GM23248 (cell line): Measurements from ENCODE around the gene SEC24B. TPM values are rescaled to one million over a fixed set of nuclear protein-coding genes. Genes with fewer than 3 reads are reported as not detected.

ENCODE experiments used
- DNase-seq: peaks from one replicate; pipeline ENCODE4 v3.0.0-alpha.2; 2015
- H2AFZ ChIP-seq: fragments of 200-600 bp; sonication (generic); 2 replicates; pipeline ENCODE4 v1.6.1; 2016; ENCODE audit warnings: antibody characterized with exemption
- H3F3A ChIP-seq: fragments of 200-600 bp; sonication (generic); 2 replicates; pipeline ENCODE4 v1.6.1; 2016; ENCODE audit warnings: mild to moderate bottlenecking, antibody characterized with exemption, mixed run types; ENCODE audit not compliant: insufficient read depth
- H3K27ac ChIP-seq: fragments of 200-600 bp; sonication (generic); 2 replicates; pipeline ENCODE4 v1.5.1; 2016; ENCODE audit warnings: mild to moderate bottlenecking
- H3K27me3 ChIP-seq: fragments of 200-600 bp; sonication (generic); replicated peaks from 2 replicates; pipeline ENCODE4 v1.6.1; 2016; ENCODE audit warnings: mild to moderate bottlenecking; ENCODE audit not compliant: insufficient read depth
- H3K36me3 ChIP-seq: fragments of 200-600 bp; sonication (generic); 2 replicates; pipeline ENCODE4 v1.6.1; 2016; ENCODE audit warnings: low read depth, mild to moderate bottlenecking
- H3K4me1 ChIP-seq: fragments of 200-600 bp; sonication (generic); 2 replicates; pipeline ENCODE4 v1.6.1; 2016; ENCODE audit warnings: mild to moderate bottlenecking; ENCODE audit not compliant: insufficient read depth
- H3K4me2 ChIP-seq: fragments of 200-600 bp; sonication (generic); one replicate; pipeline ENCODE4 v1.6.1; 2016; ENCODE audit warnings: mild to moderate bottlenecking; ENCODE audit not compliant: unreplicated experiment
- H3K4me3 ChIP-seq: fragments of 200-600 bp; sonication (generic); 2 replicates; pipeline ENCODE4 v1.5.1; 2016; ENCODE audit warnings: mild to moderate bottlenecking
- H3K79me2 ChIP-seq: fragments of 200-600 bp; sonication (generic); 2 replicates; pipeline ENCODE4 v1.6.1; 2016; ENCODE audit warnings: mild to moderate bottlenecking; ENCODE audit not compliant: insufficient read depth
- H3K9ac ChIP-seq: fragments of 200-600 bp; sonication (generic); 2 replicates; pipeline ENCODE4 v1.6.1; 2016; ENCODE audit warnings: mild to moderate bottlenecking
- H3K9me2 ChIP-seq: fragments of 200-600 bp; sonication (generic); 2 replicates; pipeline ENCODE4 v1.6.1; 2016; ENCODE audit warnings: mixed run types, mild to moderate bottlenecking, moderate library complexity; ENCODE audit not compliant: insufficient read depth
- H3K9me3 ChIP-seq: fragments of 200-600 bp; sonication (generic); one replicate; pipeline ENCODE4 v1.6.1; 2017; ENCODE audit warnings: low read depth
- H4K20me1 ChIP-seq: fragments of 200-600 bp; sonication (generic); 2 replicates; pipeline ENCODE4 v1.6.0; 2016; ENCODE audit not compliant: insufficient read depth
- EZH2 ChIP-seq: fragments of 200-600 bp; sonication (generic); IDR thresholded peaks from 2 replicates; pipeline ENCODE4 v1.6.1; 2018; ENCODE audit warnings: antibody characterized with exemption, mild to moderate bottlenecking; ENCODE audit not compliant: insufficient read depth, poor library complexity, severe bottlenecking
- EZH2phosphoT487 ChIP-seq: fragments of 200-600 bp; sonication (generic); IDR thresholded peaks from 2 replicates; pipeline ENCODE4 v1.6.1; 2018; ENCODE audit warnings: antibody characterized with exemption, moderate library complexity, mild to moderate bottlenecking, low read depth; ENCODE audit not compliant: insufficient read depth
- whole genome bisulfite sequencing, 2 experiments: methylation state at CpG; one replicate each; pipeline ENCODE4 v1.1.6; 2015 to 2017; ENCODE audit warnings: low lambda C conversion rate in 2 of 2, low coverage in 1 of 2; ENCODE audit errors: missing lambda C conversion rate in 2 of 2; 5-methylcytosine and 5-hydroxymethylcytosine counted together
- in situ Hi-C: fragments of 300-500 bp; cut with MboI; formaldehyde crosslinking; loops from 2 replicates; pipeline ENCODE4 v1.15.0; 2020
- microRNA counts: library from miRNA; unstranded; fragments of <30 nt; microRNA quantifications from one replicate; lab custom pipeline; 2016
- microRNA-seq: library from miRNA; unstranded; fragments of <30 nt; microRNA quantifications from one replicate; pipeline ENCODE4, GENCODE V29; 2016; ENCODE audit warnings: borderline number of aligned reads
- polyA plus RNA-seq: library from polyadenylated mRNA; unstranded; fragments of >200 nt; fragmentation: Nextera tagmentation; extraction: Ambion mirVana; gene quantifications from 2 replicates; pipeline ENCODE4 v1.2.1, GENCODE V29; 2016
- small RNA-seq: library from RNA; depleted of rRNA; stranded (forward); fragments of <200 nt; gene quantifications from one replicate; pipeline ENCODE3, GENCODE V24; 2014; ENCODE audit warnings: low read depth, low replicate concordance
- total RNA-seq: library from RNA; depleted of rRNA; stranded (reverse); fragments of >200 nt; shearing (Covaris generic); gene quantifications from 2 replicates; pipeline ENCODE4 v1.2.3, GENCODE V29; 2014; rRNA removed

SEC24B gene
- total and polyA plus RNA-seq, 2 experiments from 2014 or later: 20.3 to 26.6 TPM

- 59 to 62% methylated on average over 4 of the region's 4 CpGs for WGBS, 2 experiments
- peaks cover 19% of the 10 kb centered on the region for H3K79me2 ChIP-seq
- H3K4me2 ChIP-seq: no peak overlapping the region
- H4K20me1 ChIP-seq: no peaks in the 10 kb centered on the region
- H3K27ac ChIP-seq: no peak overlapping the region
- H3F3A ChIP-seq: 0 out of 2 replicates have a peak, but pooled peaks cover 4% of the 10 kb centered on the region
- H3K4me3 ChIP-seq: no peak overlapping the region
- no peaks in the 10 kb centered on the region for H3K9me2 ChIP-seq
- peaks cover 12% of the 10 kb centered on the region for H3K4me1 ChIP-seq
- DNase-seq: peak; percentile 45
- in situ Hi-C loops: no loop called here
- no peak overlapping the region for H3K9ac ChIP-seq
- H3K9me3 ChIP-seq: no peaks in the 10 kb centered on the region
- TF ChIP-seq EZH2phosphoT487 (no peak), EZH2 (no peak)
- no peaks in the 10 kb centered on the region for H3K27me3 ChIP-seq
- H2AFZ ChIP-seq: no peak overlapping the region
- no peaks in the 10 kb centered on the region for H3K36me3 ChIP-seq
Observed at GRCh38 chr4:109588176-109588575, 154.6 kb downstream of the SEC24B start.

DNA sequence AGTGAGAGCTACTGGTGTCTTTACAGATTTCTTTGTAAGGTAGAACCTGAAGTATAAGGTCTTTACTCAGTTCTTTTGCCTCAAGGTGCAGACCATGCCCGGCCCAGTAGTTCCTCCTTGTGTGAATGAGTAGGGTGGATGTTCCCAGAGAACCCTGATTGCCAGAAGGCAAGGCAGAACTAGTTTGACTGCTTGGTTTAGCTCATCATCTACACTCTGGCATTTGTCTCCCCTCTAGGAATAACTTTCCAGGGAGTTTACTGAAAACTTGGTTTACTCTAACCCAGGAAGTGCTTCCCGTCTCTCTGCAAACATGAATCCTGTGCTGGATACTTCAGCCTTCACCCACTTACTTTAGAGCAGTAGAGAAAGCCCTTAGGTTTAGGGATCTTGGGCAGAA lies 155.5 kb downstream of the SEC24B start:
- Histone ChIP-seq H3F3A (0 out of 2 replicates have a peak, but pooled peaks cover 4% of the 10 kb centered on the region), H3K27me3 (no peaks in the 10 kb centered on the region), H3K4me3 (no peak overlapping the region), H3K9me2 (no peaks in the 10 kb centered on the region), H3K9me3 (no peaks in the 10 kb centered on the region), H3K9ac (no peak overlapping the region), H3K4me1 (peaks cover 12% of the 10 kb centered on the region), H3K79me2 (peaks cover 19% of the 10 kb centered on the region), H3K36me3 (no peaks in the 10 kb centered on the region), H4K20me1 (no peaks in the 10 kb centered on the region), H2AFZ (no peak overlapping the region), H3K27ac (no peak overlapping the region), H3K4me2 (no peak overlapping the region)
- in situ Hi-C loops: no loop called here
- DNase-seq: no peak
- TF ChIP-seq EZH2phosphoT487 (no peak), EZH2 (no peak)
- 94 to 96% methylated on average over 2 of the region's 2 CpGs for WGBS, 2 experiments

DNA sequence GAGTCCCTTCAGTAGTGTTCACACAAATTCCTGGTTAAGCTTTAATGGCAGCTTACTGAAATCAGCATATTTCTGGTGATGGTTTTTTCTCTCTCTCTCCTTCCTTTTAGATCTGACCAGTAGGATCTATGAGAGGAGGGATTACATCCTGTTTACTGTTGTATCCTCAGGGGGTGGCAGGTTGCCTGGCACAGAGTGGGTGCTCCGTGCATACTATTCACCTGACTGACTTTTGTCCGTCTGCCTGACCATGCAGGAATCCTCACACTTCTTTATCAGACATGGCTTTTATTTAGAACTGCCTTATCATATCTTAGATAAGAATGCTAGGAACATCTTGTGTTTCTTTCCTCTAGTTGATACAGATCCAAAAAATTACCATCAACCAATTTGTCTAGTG lies 156.0 kb downstream of the SEC24B start:
- in situ Hi-C loops: no loop called here
- H3K36me3 ChIP-seq: no peaks in the 10 kb centered on the region
- H3K9ac ChIP-seq: no peak overlapping the region
- H3K79me2 ChIP-seq: peaks cover 18% of the 10 kb centered on the region
- H3K4me2 ChIP-seq: no peak overlapping the region
- no peak for DNase-seq
- H3K9me3 ChIP-seq: no peaks in the 10 kb centered on the region
- no peaks in the 10 kb centered on the region for H3K27me3 ChIP-seq
- peaks cover 12% of the 10 kb centered on the region for H3K4me1 ChIP-seq
- WGBS, 2 experiments: 92 to 93% methylated on average over 2 of the region's 2 CpGs
- no peak overlapping the region for H3K4me3 ChIP-seq
- no peaks in the 10 kb centered on the region for H3K9me2 ChIP-seq
- H4K20me1 ChIP-seq: no peaks in the 10 kb centered on the region
- TF ChIP-seq EZH2phosphoT487 (no peak), EZH2 (no peak)
- H3K27ac ChIP-seq: no peak overlapping the region
- 0 out of 2 replicates have a peak, but pooled peaks cover 4% of the 10 kb centered on the region for H3F3A ChIP-seq
- no peak overlapping the region for H2AFZ ChIP-seq

MicroRNAs encoded within 50 kb of the gene (microRNA counts, 767-probe panel; counts per million panel counts)
- microRNA hsa-miR-576-3p (lab: Ali Mortazavi, UCI): 447 counts per million, percentile 86 among the panel's probes with 10 or more counts
- microRNA hsa-miR-576-5p (lab: Ali Mortazavi, UCI): 447 counts per million, percentile 86 among the panel's probes with 10 or more counts

Small RNA genes lying within 50 kb of the gene (microRNA-seq; reads per million reads assigned to microRNA genes)
- gene MIR576: 12.3 reads per million, percentile 18 among the genes with 10 or more reads in this experiment

Small RNA genes lying within 50 kb of the gene (small RNA-seq; reads per million reads assigned to genes)
- 0.19 reads per million for gene MIR576
- not detected for gene RN7SL55P

Other genes starting within 250 kb of the SEC24B start
- 0.13 TPM in 1 of 2 replicates, not detected in the other for gene COL25A1, start 131.2 kb upstream of the SEC24B start, total RNA-seq
- gene COL25A1, start 131.2 kb upstream of the SEC24B start, polyA plus RNA-seq: 0.25 TPM in 1 of 2 replicates, not detected in the other
- 34.1 and 52.6 TPM in 2 replicates for gene MCUB, start 126.4 kb downstream of the SEC24B start, total RNA-seq
- 30.1 and 32.9 TPM in 2 replicates for gene MCUB, start 126.4 kb downstream of the SEC24B start, polyA plus RNA-seq